B cell (primary cell): Measurements from ENCODE around the gene ZSWIM6. TPM values are rescaled to one million over a fixed set of nuclear protein-coding genes. Genes with fewer than 3 reads are reported as not detected.

Experiments used
- ATAC-seq: fragments of 200-7000 bp; cut with Tn5 transposase; one replicate; pipeline ENCODE4 v1.10.0; 2021; ENCODE audit warnings: low read depth, mild to moderate bottlenecking, moderate number of reproducible peaks, moderate library complexity
- CTCF ChIA-PET: fragments of 350-600 bp; sonication (Branson Sonifier 250); formaldehyde crosslinking; loops from one replicate; lab custom pipeline; 2021; ENCODE audit warnings: antibody characterized with exemption, inconsistent platforms; lab: Charles Lee
- POLR2A ChIA-PET: fragments of 350-600 bp; sonication (Branson Sonifier 250); formaldehyde crosslinking; loops from one replicate; lab custom pipeline; 2021; ENCODE audit warnings: antibody characterized with exemption; lab: Charles Lee
- DNase-seq: peaks from one replicate; pipeline ENCODE4 v3.0.0; 2013
- H2AFZ ChIP-seq: 2 replicates; pipeline ENCODE4 v1.6.1; 2012; ENCODE audit warnings: mild to moderate bottlenecking, low read depth, low read length; ENCODE audit not compliant: insufficient read depth, poor library complexity, severe bottlenecking
- H3K27ac ChIP-seq, 2 donors: 1 replicate in 1 of 2; 2 replicates in 1 of 2; pipeline ENCODE4 v1.5.1; 2012 to 2013; ENCODE audit warnings: low read length in 2 of 2, mild to moderate bottlenecking in 2 of 2, moderate library complexity in 1 of 2
- H3K27me3 ChIP-seq, 4 experiments: fragments of 200-600 bp in 1 of 4; sonication (generic) in 1 of 4; replicated peaks in 1 of 4; 1 replicate in 2 of 4; 2 replicates in 2 of 4; pipeline versions ENCODE4 v1.6.1 to v1.7.0; 2013 to 2016; ENCODE audit warnings: low read length in 3 of 4, mild to moderate bottlenecking in 2 of 4, mixed read lengths in 1 of 4, moderate library complexity in 1 of 4; ENCODE audit not compliant: insufficient read depth in 4 of 4, control insufficient read depth in 3 of 4; ENCODE audit errors: control extremely low read depth in 1 of 4
- H3K36me3 ChIP-seq, 2 experiments: replicated peaks in 1 of 2; 1 replicate in 1 of 2; 2 replicates in 1 of 2; pipeline versions ENCODE4 v1.6.1 to v1.7.1; 2013; ENCODE audit warnings: low read length in 1 of 2; ENCODE audit not compliant: insufficient read depth in 2 of 2, control insufficient read depth in 1 of 2; ENCODE audit errors: control extremely low read depth in 1 of 2, extremely low read depth in 1 of 2
- H3K4me1 ChIP-seq, 2 donors: fragments of 200-600 bp in 1 of 2; sonication (generic) in 1 of 2; 1 replicate in 1 of 2; 2 replicates in 1 of 2; pipeline versions ENCODE4 v1.5.1 to v1.6.1; 2013 to 2017; ENCODE audit warnings: low read length in 2 of 2; ENCODE audit not compliant: control insufficient read depth in 2 of 2, insufficient read depth in 2 of 2
- H3K4me2 ChIP-seq: replicated peaks from 2 replicates; pipeline ENCODE3; 2012; ENCODE audit warnings: mild to moderate bottlenecking, low read depth, low read length; ENCODE audit not compliant: poor library complexity, severe bottlenecking
- H3K4me3 ChIP-seq, 5 experiments: fragments of 200-600 bp in 1 of 5; sonication (generic) in 1 of 5; 1 replicate in 3 of 5; 2 replicates in 2 of 5; pipeline versions ENCODE4 v1.5.1 to v1.7.0; 2011 to 2016; ENCODE audit warnings: low read length in 4 of 5, mild to moderate bottlenecking in 4 of 5, low read depth in 2 of 5, control low read depth in 1 of 5, moderate library complexity in 1 of 5; ENCODE audit not compliant: insufficient read depth in 1 of 5; ENCODE audit errors: control extremely low read depth in 1 of 5, extremely low read depth in 1 of 5
- H3K79me2 ChIP-seq: fragments of 200-600 bp; sonication (generic); one replicate; pipeline ENCODE4 v1.6.0; 2016; ENCODE audit warnings: low read length; ENCODE audit not compliant: control insufficient read depth, insufficient read depth
- H3K9ac ChIP-seq: fragments of 200-600 bp; sonication (generic); 2 replicates; pipeline ENCODE4 v1.6.1; 2017; ENCODE audit warnings: mild to moderate bottlenecking, low read length, moderate library complexity
- H3K9me3 ChIP-seq, 3 donors: one replicate each; pipeline versions ENCODE4 v1.6.1 to v1.7.1; 2013; ENCODE audit warnings: low read length in 2 of 3; ENCODE audit not compliant: control insufficient read depth in 2 of 3, insufficient read depth in 1 of 3; ENCODE audit errors: control extremely low read depth in 1 of 3
- H4K20me1 ChIP-seq: 2 replicates; pipeline ENCODE4 v1.6.0; 2012; ENCODE audit warnings: mild to moderate bottlenecking, low read length; ENCODE audit not compliant: insufficient read depth, control insufficient read depth, poor library complexity, severe bottlenecking
- H3K27ac Mint-ChIP-seq: one replicate; pipeline ENCODE4 v1.8.0; 2021; ENCODE audit warnings: mixed read lengths
- H3K27me3 Mint-ChIP-seq: one replicate; pipeline ENCODE4 v1.8.0; 2021; ENCODE audit warnings: mixed read lengths
- H3K4me1 Mint-ChIP-seq: one replicate; pipeline ENCODE4 v1.8.0; 2021; ENCODE audit warnings: mixed read lengths
- H3K4me3 Mint-ChIP-seq: one replicate; pipeline ENCODE4 v1.8.0; 2021; ENCODE audit warnings: mixed read lengths
- H3K9me3 Mint-ChIP-seq: one replicate; pipeline ENCODE4 v1.8.0; 2022; ENCODE audit warnings: mixed read lengths; ENCODE audit not compliant: insufficient read depth
- CTCF ChIP-seq: fragments of 200-600 bp; IDR thresholded peaks from one replicate; pipeline ENCODE4 v1.8.0; 2022; ENCODE audit warnings: antibody characterized with exemption, mild to moderate bottlenecking
- EZH2 ChIP-seq: IDR thresholded peaks from 2 replicates; pipeline ENCODE4 v1.6.1; 2012; ENCODE audit warnings: borderline replicate concordance, low read depth, mild to moderate bottlenecking, moderate library complexity, low read length; ENCODE audit not compliant: insufficient read depth, poor library complexity, severe bottlenecking
- WGBS: methylation state at CpG from one replicate; pipeline ENCODE4 v1.1.5; 2013; ENCODE audit warnings: missing lambda C conversion rate; ENCODE audit not compliant: insufficient coverage; 5-methylcytosine and 5-hydroxymethylcytosine counted together
- intact Hi-C: fragments of 100-400 bp; cut with micrococcal nuclease; formaldehyde crosslinking; loops from one replicate; pipeline ENCODE4 v1.10.0; 2022
- polyA plus RNA-seq: library from polyadenylated mRNA; depleted of rRNA; stranded (reverse); fragments of >200 nt; gene quantifications from 2 replicates; pipeline ENCODE4 v1.2.3, GENCODE V29; 2012
- total RNA-seq, 2 donors: library from RNA; stranded (reverse); fragments of 120-200 nt in 1 of 2; gene quantifications; 1 replicate in 1 of 2; 2 replicates in 1 of 2; pipeline versions ENCODE4 v1.2.3 to v1.2.4, GENCODE V29; 2013 to 2022

ZSWIM6 gene
- total and polyA plus RNA-seq, 2 donors (not counting 1 experiment from before 2014, with no cell fraction given), result 7.9 to 16.4 TPM

- Histone ChIP-seq H3K27me3 (no peaks in the 10 kb centered on the region), H4K20me1 (no peaks in the 10 kb centered on the region), H3K79me2 (no peaks in the 10 kb centered on the region), H3K4me1 (peaks cover 12 to 17% of the 10 kb centered on the region in 2 donors), H3K9ac (no peak overlapping the region), H3K9me3 (no peaks in the 10 kb centered on the region), H3K36me3 (no peaks in the 10 kb centered on the region), H3K4me2 (no peak overlapping the region), H3K27ac (no peak overlapping the region), H3K4me3 (no peak overlapping the region), H2AFZ (no peak overlapping the region)
- H3K27ac Mint-ChIP-seq, result no peak overlapping the region
- ATAC-seq (no peak), DNase-seq (no peak)
- ChIA-PET CTCF (no interaction called here), POLR2A (no interaction called here)
- H3K27me3 Mint-ChIP-seq, result no peaks in the 10 kb centered on the region
- WGBS, result 100% methylated on average over 1 of the region's 3 CpGs
- intact Hi-C loops, result no loop called here
- H3K4me3 Mint-ChIP-seq, result no peak overlapping the region
- TF ChIP-seq CTCF, result no peak
- TF ChIP-seq EZH2, result no peak
- H3K9me3 Mint-ChIP-seq, result no peaks in the 10 kb centered on the region
- peaks cover 16% of the 10 kb centered on the region for H3K4me1 Mint-ChIP-seq
Measured at GRCh38 chr5:61283471-61283870, 48.6 kb upstream of the ZSWIM6 start.

- ATAC-seq, result no peak
- Histone ChIP-seq H4K20me1 (no peaks in the 10 kb centered on the region), H3K9ac (no peak overlapping the region), H3K36me3 (no peaks in the 10 kb centered on the region), H2AFZ (no peak overlapping the region), H3K4me2 (no peak overlapping the region), H3K4me3 (no peak overlapping the region), H3K27me3 (no peaks in the 10 kb centered on the region), H3K4me1 (peaks cover 7 to 13% of the 10 kb centered on the region in 2 donors), H3K27ac (no peak overlapping the region), H3K79me2 (no peaks in the 10 kb centered on the region), H3K9me3 (no peaks in the 10 kb centered on the region)
- H3K4me3 Mint-ChIP-seq, result no peak overlapping the region
- no peak for TF ChIP-seq EZH2
- TF ChIP-seq CTCF, result no peak
- no peaks in the 10 kb centered on the region for H3K27me3 Mint-ChIP-seq
- POLR2A ChIA-PET, result no interaction called here
- H3K4me1 Mint-ChIP-seq, result peaks cover 13% of the 10 kb centered on the region
- H3K9me3 Mint-ChIP-seq, result no peaks in the 10 kb centered on the region
- intact Hi-C loops, result no loop called here
- CTCF ChIA-PET, result interaction anchor here (1.1 kb wide), 1 partner anchor 1897 kb away, joined by 3 read pairs; no protein-coding TSS in a partner anchor
- DNase-seq, result no peak
- no peak overlapping the region for H3K27ac Mint-ChIP-seq
Measured at GRCh38 chr5:61285531-61285930, 46.5 kb upstream of the ZSWIM6 start.
